Activated T-helper 1 cell treated with anti-CD3 and anti-CD28 coated beads, Interleukin-2, amount 50 U/mL, for 16 hours (primary cell): Measurements from ENCODE around the gene ELL3.
"Not testable (repeated sequence)": the region's sequence is repeated elsewhere in the genome, so short reads cannot be mapped to it uniquely, and the experiment has no call there.

ENCODE experiments used
- DNase-seq, 2 donors: peaks; one replicate each; pipeline ENCODE4 v3.0.0-alpha.2; 2020; ENCODE audit warnings: low read depth in 1 of 2, low spot score in 1 of 2

Gene ELL3

DNA sequence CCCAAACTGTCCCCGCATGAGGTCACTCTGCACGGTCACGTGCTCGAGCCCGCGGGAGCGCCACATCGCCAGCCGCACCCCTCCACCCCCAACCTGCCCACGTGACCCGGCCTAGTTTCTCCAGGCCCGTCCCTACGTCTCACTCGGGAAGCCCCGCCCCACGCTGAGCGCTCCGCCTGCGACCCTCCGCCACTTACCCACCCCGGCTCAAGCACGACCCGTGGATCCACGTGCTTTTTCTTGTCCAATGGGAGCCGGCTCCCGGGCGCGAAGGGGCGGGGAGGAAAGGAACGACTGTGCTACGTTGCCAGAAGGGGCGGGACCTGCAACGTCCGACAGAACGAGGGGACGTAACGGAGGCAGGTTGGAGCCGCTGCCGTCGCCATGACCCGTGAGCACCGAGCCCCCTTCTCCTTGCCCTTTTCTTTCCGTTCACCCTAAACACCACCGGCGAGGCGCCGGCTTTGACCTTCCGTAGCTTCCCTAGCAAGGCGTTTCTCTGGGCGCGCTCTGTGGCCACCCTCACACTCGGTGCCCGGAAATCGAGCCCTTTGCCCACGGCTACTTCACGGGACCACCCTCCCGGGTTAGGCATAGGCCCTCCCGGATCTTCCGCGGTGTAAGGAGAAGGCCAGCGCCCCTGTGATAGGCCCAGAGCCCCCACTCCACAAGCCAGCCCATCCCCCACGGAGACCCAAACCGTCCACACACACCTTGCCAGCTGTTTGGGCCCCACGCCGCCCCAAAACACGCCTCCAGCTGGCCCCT lies 15.4 kb upstream of the ELL3 start, which contains the start of gene SERF2:
Gene SERF2 (plus strand): TSS at position 328 of the 768 bp plus-strand sequence. CDS start 57 bp downstream, at position 385.
- peak; percentile 99 for DNase-seq

DNA sequence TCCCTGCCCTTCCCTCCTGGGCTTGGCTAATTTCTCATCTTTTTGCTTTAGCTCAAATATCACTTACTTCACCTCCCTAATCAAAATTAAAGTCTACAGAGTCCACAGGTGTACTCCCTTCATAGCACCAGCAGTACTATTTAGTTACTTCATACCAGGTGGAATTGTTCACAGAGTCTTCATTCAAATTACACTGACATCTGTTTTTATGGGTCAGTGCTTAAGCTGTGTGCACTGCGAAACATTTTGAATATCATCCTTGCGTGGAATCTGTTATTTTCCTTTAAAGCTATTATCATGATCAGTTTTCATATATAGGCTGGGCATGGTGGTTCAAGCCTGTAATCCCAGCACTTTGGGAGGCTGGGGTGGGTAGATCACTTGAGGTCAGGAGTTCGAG lies 12.6 kb upstream of the ELL3 start:
- no peak for DNase-seq

DNA sequence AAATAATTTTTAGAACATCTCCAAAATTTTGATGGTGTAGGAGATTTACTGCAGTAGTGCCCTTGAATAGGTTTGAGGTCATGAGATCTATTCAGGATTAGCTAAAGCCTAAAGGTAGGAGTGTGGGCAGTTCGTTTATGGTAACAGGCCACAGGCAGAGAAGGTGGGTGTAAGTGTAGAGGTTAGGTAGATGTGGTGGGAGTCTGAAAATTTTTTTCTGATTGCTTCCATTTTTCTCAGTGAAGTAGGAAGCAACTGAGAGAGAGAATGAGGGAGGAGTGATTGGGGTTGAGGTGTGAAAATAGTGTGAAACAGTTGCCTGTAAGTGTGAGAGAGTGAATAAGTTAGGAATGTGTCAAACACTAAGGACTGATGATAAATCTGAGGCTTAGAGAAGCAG lies 2.2 kb upstream of the ELL3 start:
- DNase-seq, result no peak

DNA sequence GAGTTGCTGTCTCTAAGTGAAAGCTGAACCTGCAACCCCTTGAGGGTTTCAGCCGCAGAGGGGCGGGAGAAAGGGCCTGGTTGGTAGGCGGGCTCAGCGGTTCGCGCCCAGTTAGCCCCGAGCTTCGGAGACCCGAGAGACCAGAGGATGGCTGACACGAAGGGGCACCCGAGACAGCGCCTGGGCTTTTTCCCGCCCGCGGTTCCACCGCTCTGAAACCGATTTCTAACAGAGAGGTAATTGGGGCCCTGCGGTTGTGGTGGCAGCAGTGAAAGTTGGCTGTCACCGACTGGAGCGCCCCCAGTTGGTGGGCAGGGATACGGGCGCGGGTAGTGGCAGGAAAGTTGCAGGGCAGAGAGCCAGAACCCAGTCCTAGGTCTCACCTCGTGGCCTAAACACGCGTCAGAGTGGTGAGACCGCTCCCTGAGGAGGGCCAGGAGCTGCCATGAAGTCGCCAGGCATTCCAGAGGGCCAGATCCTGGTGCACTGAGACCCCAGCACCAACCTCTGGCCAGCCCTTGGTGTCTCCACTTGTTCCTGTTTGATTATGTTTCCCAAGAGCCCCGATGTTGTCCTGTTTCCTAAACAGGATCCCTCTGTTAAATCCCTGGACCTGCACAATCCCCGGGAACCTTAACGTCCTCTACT lies 625 bp upstream of the ELL3 start:
- peak; percentile 61 to 69 for DNase-seq

DNA sequence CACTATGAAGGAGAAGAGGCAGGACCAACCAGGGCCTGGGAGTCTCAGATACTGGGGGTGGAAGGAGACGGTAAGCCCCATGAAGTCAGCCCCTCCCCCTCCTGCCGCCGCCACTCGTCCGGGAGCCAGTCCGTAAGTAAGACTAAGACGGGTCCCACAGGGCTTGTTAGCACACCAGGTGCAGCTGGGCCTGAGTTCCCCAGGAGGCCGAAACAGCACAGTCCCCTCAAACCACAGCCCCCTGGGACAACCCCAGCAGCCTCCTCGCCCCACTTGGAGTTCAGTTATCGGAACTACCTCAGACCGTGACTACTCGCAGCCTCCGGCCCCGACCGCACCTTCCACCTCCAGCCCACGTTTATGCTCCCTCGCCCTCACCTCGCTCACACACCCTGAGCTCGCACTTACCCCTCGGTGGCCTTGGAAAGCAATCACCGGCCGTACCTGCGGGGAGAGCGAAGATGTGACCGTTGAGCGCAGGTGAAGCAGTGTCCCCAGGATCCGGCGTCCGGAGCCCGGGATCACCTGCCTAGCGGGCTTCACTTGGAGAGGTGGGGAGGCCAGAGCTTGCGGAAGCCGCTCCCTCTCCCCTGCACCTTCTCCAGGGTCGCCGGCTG lies 557 bp downstream of the ELL3 start:
- no peak for DNase-seq

DNA sequence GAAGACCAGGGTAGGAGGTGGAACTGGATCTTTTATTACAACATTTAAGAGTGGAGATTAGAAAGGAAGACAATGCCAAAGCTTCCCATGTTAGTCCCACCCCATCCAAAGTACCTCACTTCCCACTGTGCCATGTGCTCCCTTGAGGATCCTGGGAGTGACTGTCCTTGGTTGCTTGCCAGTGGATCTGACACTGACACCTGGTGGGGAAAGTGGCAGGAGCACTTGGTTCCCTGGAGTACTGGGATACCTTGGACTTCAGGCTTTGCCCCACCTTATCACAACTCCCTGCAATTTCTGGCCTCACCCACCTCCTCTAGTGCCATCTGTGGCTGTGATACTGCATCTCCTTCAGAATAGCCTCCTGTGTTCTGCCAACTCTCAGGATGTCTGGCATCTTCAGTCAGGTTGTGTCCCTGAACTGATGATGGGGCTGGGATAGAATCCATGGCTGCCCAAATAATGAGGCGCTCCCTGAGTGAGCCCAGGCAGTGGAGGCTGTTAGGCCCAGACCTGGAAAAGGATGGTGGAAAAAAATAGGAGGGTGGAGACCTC lies 1.3 kb downstream of the ELL3 start:
- DNase-seq, result no peak

DNA sequence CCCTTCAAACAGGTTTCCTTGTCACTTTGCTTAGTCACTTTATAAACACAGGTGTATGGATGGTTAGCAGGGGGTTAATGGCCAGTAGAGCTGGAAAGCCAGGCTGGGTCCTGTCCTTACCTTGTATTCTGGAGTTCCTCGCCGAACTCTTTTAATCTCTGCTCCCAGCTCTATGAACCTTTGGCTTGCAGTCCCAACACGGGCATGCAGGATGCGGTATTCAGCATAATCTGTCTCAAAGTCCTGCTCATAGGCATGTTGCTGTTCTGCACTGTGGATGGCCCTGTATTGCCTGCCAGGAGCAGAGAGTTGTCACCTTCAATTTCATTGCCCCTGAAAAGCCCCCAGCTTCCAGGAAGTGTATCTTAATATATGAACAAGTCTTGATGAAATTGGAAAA lies 2.7 kb downstream of the ELL3 start:
- DNase-seq, result no peak

DNA sequence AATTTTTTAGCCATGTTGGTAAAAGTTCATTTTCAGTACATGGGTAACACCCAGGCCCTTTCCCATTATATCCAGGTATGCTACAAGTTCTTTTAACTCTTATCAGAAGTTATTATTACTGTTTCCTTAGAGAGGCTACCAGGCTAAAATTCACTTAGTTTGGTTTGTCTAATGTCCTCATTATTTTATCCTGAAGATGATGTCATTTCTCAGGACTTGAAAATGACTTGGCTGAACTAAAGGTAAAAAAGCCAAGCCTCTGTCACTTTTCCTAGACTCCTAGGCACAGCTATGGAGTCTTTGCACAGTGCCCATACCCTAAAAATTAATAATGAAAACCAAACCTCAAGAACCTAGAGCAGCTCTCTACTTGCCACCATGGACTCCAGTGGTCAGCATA lies 4.1 kb downstream of the ELL3 start:
- DNase-seq, result no peak

DNA sequence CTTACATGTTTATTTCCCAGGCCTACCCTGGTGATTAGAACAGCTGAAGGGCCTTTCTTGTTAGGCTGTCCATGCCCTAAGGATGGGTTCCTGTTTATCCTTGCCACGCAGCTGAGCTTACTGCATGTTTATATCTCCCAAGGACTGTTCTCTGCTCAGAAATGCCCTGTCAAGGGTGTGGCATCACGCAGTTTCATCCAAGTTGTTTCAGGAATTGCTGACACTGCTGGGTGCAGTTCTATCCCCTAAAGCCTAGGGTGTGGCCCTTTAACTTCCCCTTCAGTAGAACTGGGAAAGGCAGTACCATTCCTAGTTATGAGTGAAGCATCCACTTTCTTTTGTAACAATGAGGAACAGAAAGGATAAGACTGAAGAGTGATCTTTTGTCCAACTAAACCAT lies 5.0 kb downstream of the ELL3 start:
- no peak for DNase-seq

DNA sequence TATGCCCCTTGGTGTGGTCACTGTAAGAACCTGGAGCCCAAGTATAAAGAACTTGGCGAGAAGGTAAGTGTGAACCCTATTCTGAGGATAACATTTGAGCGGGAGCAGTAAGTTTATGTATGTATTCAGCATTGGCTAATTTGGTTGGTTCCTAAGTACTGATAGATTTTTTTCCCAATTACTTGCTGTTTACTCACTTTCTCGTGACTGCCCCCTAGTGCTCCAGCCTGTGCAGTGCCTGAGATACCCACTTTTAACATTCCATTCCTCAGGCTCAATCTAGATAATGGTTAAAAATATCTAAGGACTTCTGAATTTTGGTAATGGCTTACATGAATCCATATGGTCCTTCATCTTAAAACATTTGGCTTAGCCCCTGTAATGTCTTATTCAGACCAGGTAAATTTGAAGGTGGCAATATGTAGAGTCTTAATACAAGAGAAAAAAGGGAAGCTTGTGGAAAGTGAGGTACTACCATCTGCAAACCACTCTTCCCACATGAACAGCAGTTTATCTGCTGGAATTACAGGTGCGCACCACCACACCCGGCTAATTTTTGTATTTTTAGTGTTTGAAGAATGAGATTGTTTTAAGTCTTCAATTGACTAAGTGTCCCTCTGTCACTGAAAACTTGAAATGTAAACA lies 7.1 kb downstream of the ELL3 start:
- DNase-seq, result no peak

DNA sequence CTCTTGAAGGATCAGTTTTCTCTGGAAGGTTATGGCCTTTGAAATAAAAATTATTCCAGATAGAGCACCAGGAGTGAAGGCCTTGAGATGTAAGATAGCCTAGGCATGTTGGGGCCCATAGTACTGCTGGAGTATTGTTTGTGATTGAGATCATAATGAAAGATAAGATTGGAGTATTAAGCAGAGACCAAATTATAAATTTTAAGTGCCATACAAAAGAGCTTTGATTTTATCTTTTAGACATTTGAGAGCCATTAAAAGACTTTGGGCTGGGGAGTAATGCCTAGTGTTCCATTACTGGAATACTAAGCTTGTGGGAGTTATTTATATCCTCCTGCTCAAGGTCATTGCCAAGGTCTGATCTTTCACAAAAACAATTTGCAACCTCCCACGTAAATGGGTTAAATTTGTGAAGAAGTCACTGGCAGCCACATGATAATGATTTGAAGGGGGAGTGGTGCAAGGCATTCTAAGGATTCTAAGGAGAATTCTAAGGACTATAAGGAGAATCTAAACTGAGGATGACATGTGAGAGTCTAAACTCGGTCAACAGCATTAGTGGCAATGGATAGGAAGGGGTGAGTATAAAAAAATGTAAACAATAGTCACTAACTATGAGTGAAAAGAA lies 12.8 kb downstream of the ELL3 start:
- DNase-seq, result no peak

DNA sequence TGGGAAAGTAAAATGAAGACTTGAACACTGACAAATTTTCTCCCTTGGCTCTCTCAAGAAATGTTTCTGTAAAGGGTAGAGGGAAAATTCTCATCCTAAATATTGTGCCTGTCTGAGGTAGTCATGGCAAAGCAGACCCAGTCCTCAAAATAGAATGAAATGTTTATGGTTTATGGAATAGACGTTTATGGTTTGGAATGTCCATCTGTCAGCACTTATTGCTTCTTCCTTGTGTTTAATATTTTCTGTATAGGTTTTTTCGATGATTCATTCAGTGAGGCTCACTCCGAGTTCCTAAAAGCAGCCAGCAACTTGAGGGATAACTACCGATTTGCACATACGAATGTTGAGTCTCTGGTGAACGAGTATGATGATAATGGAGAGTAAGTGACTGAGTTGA lies 13.9 kb downstream of the ELL3 start:
- no peak for DNase-seq

DNA sequence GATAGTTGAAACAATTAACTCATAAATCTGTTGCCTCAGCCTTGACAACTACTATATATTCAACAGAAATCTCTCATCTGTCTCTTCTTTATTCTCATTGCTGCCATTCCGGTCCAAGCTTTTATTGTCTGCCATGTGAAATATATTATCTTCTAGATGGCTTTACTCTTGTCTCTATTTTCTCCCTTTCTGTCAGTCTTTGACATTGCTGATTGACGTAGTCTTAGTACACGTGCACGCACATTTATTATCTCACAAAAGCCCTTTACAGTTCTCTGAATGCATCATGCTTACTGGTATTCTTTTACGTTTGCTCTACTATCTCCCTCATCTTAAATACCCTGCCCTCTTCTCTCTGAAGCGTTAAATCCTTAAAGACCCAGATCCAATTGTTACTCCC lies 24.9 kb downstream of the ELL3 start:
- DNase-seq, result no peak

DNA sequence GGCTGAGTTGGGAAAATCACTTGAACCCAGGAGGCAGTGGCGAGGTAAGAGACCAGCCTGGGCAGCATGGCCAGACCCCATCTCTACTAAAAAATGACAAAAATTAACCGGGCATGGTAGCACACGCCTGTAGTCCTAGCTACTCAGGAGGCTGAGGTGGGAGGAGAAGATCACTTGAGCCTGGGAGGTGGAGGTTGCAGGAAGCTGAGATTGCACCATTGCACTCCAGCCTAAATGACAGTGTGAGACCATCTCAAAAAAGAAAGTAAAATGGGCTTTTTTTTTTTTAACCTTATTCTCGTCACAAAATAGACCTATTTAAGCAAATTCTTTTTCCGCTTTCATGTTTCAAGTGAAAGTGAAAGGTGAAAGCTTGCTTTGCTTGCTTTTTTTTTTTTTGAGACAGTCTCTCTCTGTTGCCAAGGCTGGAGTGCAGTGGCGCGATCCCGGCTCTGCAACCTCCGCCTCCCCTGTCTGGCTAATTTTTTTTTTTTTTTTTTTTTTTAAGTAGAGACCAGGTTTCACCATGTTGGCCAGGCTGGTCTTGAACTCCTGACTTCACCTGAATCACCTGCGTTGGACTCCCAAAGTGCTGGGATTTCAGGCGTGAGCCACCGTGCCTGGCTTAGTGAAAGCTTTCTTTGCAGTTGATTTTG lies 26.9 kb downstream of the ELL3 start:
- DNase-seq, result no peak

DNA sequence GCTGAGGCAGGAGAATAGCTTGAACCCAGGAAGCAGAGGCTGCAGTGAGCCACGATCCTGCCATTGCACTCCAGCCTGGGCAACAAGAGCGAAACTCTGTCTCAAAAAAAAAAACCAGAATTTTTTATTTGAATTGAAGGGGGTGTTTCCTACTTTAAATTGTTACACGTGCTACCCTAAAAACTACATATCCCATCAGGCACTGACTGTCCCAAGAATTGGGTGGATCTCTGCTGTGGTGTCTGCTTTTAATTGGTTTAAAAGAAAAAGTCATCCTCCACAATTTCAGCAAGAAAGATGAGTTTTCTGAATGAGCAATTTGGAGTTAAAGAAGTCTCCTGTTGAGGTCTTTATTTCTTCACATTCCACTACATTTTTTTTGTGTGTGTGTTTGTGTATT lies 28.4 kb downstream of the ELL3 start:
- no peak for DNase-seq

DNA sequence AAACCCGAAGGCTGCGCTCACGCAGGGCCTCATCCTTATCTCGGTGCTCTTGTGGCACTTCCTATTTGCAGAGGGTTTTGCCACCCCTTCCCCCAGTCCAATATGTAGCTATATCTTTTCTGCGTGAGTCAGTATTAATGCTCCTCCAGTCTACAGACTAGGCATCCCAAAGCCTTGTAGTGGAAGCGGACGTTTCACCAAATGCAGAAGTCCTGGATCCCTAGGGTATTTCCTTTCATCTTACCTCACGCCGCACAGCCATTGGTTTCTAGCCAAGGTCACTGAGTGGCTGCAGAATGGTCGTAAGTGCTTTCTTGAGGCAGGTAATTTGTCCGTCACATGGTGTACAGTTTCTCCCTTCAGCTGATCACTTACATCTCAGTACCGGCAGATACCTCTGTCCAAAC lies 29.9 kb downstream of the ELL3 start:
- not testable (repeated sequence) for DNase-seq

DNA sequence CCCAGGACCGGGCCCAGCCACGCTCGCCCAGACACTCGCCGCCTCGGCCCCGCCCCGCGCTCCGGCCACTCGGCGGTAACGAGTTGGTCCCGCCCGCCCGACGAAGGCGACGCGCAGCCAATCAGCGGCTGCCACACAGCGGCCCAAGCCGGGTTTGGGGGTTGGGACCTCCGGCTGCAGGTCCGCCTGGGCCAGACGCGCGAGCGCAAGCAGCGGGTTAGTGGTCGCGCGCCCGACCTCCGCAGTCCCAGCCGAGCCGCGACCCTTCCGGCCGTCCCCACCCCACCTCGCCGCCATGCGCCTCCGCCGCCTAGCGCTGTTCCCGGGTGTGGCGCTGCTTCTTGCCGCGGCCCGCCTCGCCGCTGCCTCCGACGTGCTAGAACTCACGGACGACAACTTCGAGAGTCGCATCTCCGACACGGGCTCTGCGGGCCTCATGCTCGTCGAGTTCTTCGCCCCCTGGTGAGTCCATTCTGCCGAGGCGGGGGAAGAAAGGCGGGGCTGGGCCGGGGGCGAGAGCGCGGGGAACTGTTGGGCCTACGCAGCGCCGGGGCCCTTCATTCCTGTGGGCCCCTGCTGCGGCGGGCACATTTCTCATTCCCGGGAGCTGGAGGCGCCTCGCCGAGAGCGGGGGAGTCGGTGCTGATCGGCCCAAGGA lies 30.4 kb downstream of the ELL3 start, which contains the start of gene PDIA3:
Gene PDIA3 (plus strand): TSS at position 194 of the 658 bp plus-strand sequence. CDS start 102 bp downstream, at position 296.
- DNase-seq, result peak; percentile 64 to 82

DNA sequence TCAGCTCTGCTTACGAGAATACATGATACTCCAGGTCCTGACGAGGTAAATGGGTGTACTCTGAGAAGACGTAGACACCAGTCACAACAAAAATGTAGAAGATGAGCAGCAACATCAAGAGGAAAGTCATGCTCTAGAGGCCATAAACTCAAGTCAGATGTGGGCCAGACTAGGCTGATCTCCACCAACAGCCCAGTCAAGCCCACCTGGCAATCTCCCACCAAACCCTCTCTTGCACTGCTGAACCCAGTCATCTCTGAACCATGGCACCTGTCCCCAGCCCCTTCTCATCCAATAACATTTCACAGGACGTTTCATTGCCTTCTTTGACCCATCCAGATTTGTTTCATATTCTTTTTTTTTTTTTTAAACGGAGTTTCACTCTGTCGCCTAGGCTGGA lies 41.4 kb downstream of the ELL3 start:
- no peak for DNase-seq

DNA sequence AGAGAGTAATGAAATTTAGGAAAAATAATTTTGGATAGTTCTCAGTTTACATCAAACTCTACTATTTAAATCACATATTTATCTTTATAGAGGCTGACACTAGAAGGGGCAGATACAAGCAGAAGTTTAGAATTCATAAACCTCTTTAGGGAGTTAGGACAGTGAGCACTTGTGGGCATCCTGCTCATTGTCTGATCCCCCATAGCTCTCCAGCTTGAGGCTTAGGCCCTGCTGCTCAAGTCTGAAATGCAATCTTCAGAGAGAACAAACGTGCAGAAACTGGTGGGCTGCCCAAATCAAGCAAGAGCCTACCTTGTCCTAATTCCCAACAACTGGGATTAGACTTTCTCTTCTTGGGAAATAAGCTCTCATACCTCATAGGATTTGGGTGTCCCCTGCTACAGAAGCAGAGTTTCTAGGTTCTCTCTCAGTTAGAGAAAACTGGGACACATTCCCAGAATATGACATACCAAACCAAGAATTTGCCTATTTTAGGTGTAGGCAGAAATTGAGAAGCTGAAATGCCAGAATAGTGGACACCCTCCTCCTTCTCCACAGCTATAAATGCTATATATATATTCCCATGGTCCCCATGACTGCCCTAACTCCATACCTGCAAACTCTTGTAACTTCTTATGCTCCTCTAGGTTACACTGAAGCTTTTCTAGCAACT lies 48.6 kb downstream of the ELL3 start:
- DNase-seq, result not testable (repeated sequence)
